Measurements from ENCODE around the gene DEDD. TPM values are rescaled to one million over a fixed set of nuclear protein-coding genes. Genes with fewer than 3 reads are reported as not detected.

DEDD gene
- total and polyA plus RNA-seq, 2 of the 13 experiments (the other 11 are each of a cell fraction or from before 2014, with no cell fraction given) = 12.6 to 27.8 TPM

GRCh38 chr1:161165742-161166668 is 33.5 kb upstream of the DEDD start, which contains the start of gene PPOX (continued):
- TF ChIP-seq TFE3 (CRISPR knock-in tag; IDR thresholded peaks at IDR 0.05) (no peak), ZNF225 (CRISPR knock-in tag; IDR thresholded peaks at IDR 0.05) (peak; percentile 67; the same call in 1 of the 2 replicates), GATAD1 (CRISPR knock-in tag; IDR thresholded peaks at IDR 0.05) (peak; percentile 91), FOXK2 (IDR thresholded peaks at IDR 0.05) (no peak), THAP11 (CRISPR knock-in tag; IDR thresholded peaks at IDR 0.05) (peak; percentile 89), ZNF780A (CRISPR knock-in tag; IDR thresholded peaks at IDR 0.05) (no peak), MLX (CRISPR knock-in tag; IDR thresholded peaks at IDR 0.05) (0 out of 2 replicates have a peak, but pooled peaks have one; percentile 26), KMT2B (CRISPR knock-in tag; IDR thresholded peaks at IDR 0.05) (peak; percentile 40; the same call in 1 of the 2 replicates), ZNF737 (CRISPR knock-in tag; IDR thresholded peaks at IDR 0.05; ENCODE audit: borderline replicate concordance) (no peak), CREB3 (CRISPR knock-in tag; IDR thresholded peaks at IDR 0.05) (no peak), ZNF441 (CRISPR knock-in tag; IDR thresholded peaks at IDR 0.05; ENCODE audit: borderline replicate concordance) (peak; percentile 12; the same call in 1 of the 2 replicates), ZBTB1 (CRISPR knock-in tag; IDR thresholded peaks at IDR 0.05; ENCODE audit: borderline replicate concordance) (no peak), TARDBP (CRISPR knock-in tag; IDR thresholded peaks at IDR 0.05) (no peak; the same call in 1 of the 2 replicates), ZKSCAN8 (CRISPR knock-in tag; IDR thresholded peaks at IDR 0.05; ENCODE audit: borderline replicate concordance) (peak; percentile 60; the same call in 1 of the 2 replicates), ZNF597 (CRISPR knock-in tag; IDR thresholded peaks at IDR 0.05) (no peak), GTF2F1 (IDR thresholded peaks at IDR 0.05; ENCODE audit: low read length) (no peak), ZNF660 (CRISPR knock-in tag; IDR thresholded peaks at IDR 0.05; ENCODE audit: borderline replicate concordance, low read depth) (no peak), ISL2 (CRISPR knock-in tag; IDR thresholded peaks at IDR 0.05) (peak; percentile 39; the same call in 1 of the 2 replicates), RXRA (CRISPR knock-in tag; IDR thresholded peaks at IDR 0.05) (no peak), ZBTB46 (CRISPR knock-in tag; IDR thresholded peaks at IDR 0.05; ENCODE audit: borderline replicate concordance) (no peak), ZNF317 (CRISPR knock-in tag; IDR thresholded peaks at IDR 0.05) (peak; percentile 81), ATRX (CRISPR knock-in tag; IDR thresholded peaks at IDR 0.05; ENCODE audit: borderline replicate concordance) (no peak), ZNF33A (CRISPR knock-in tag; IDR thresholded peaks at IDR 0.05; ENCODE audit: borderline replicate concordance) (no peak), ZSCAN12 (CRISPR knock-in tag; IDR thresholded peaks at IDR 0.05) (no peak), ZFP62 (CRISPR knock-in tag; IDR thresholded peaks at IDR 0.05) (no peak)

Data from HepG2 (cell line).